ENCODE results near the gene NT5C1A. TPM values are rescaled to one million over a fixed set of nuclear protein-coding genes. Genes with fewer than 3 reads are reported as not detected.

NT5C1A gene
- total RNA-seq, 1 experiment from 2014 or later: not detected

- no peaks in the 10 kb centered on the region for H3K27me3 ChIP-seq (replicated peaks; ENCODE audit: insufficient read depth, low read depth, low read length, poor library complexity)
- H3K27ac ChIP-seq (ENCODE audit: low read depth, low read length, poor library complexity, severe bottlenecking): no peak overlapping the region
Observed at GRCh38 chr1:39643705-39644104, 28.2 kb downstream of the NT5C1A start.

GRCh38 chr1:39642796-39643195 is 29.1 kb downstream of the NT5C1A start:
- Histone ChIP-seq H3K4me1 (ENCODE audit: insufficient read depth, low read length, poor library complexity, severe bottlenecking) (peaks cover 10% of the 10 kb centered on the region), H3K36me3 (ENCODE audit: insufficient read depth, low read length, poor library complexity, severe bottlenecking) (no peaks in the 10 kb centered on the region), H3K27ac (ENCODE audit: low read depth, low read length, poor library complexity, severe bottlenecking) (no peak overlapping the region), H3K4me3 (ENCODE audit: low read depth, low read length, poor library complexity, severe bottlenecking) (no peak overlapping the region), H3K9me3 (ENCODE audit: low read depth, low read length, poor library complexity, severe bottlenecking) (no peaks in the 10 kb centered on the region), H3K27me3 (replicated peaks; ENCODE audit: insufficient read depth, low read depth, low read length, poor library complexity) (no peaks in the 10 kb centered on the region)
- POLR2A ChIA-PET (ENCODE audit: low non-redundant PET): no interaction called here
- DNase-seq (ENCODE audit: low spot score): no peak
- intact Hi-C loops (cut with micrococcal nuclease; ENCODE audit: unreplicated experiment): no loop called here
- BruUV-seq (replicated peaks): no TSS peak
- no peak for TF ChIP-seq EZH2 (IDR thresholded peaks at IDR 0.05; ENCODE audit: borderline replicate concordance, low read depth, low read length, poor library complexity, severe bottlenecking)
- TF ChIP-seq CTCF (conservative IDR thresholded peaks at IDR 0.05; ENCODE audit: low read depth, low read length): no peak
- CTCF ChIA-PET: no interaction called here

More at GRCh38 chr1:39643705-39644104, 28.2 kb downstream of the NT5C1A start:
- intact Hi-C loops (cut with micrococcal nuclease; ENCODE audit: unreplicated experiment): no loop called here
- Histone ChIP-seq H3K36me3 (ENCODE audit: insufficient read depth, low read length, poor library complexity, severe bottlenecking) (no peaks in the 10 kb centered on the region), H3K9me3 (ENCODE audit: low read depth, low read length, poor library complexity, severe bottlenecking) (no peaks in the 10 kb centered on the region), H3K4me1 (ENCODE audit: insufficient read depth, low read length, poor library complexity, severe bottlenecking) (peaks cover 10% of the 10 kb centered on the region), H3K4me3 (ENCODE audit: low read depth, low read length, poor library complexity, severe bottlenecking) (no peak overlapping the region)
- BruUV-seq (replicated peaks): no TSS peak
- TF ChIP-seq EZH2 (IDR thresholded peaks at IDR 0.05; ENCODE audit: borderline replicate concordance, low read depth, low read length, poor library complexity, severe bottlenecking): no peak
- no peak for TF ChIP-seq CTCF (conservative IDR thresholded peaks at IDR 0.05; ENCODE audit: low read depth, low read length)
- ChIA-PET CTCF (no interaction called here), POLR2A (ENCODE audit: low non-redundant PET) (no interaction called here)
- DNase-seq (ENCODE audit: low spot score): no peak

- BruUV-seq (replicated peaks): no TSS peak
- intact Hi-C loops (cut with micrococcal nuclease; ENCODE audit: unreplicated experiment): no loop called here
- no peak for DNase-seq (ENCODE audit: low spot score)
- Histone ChIP-seq H3K4me3 (ENCODE audit: low read depth, low read length, poor library complexity, severe bottlenecking) (no peak overlapping the region), H3K9me3 (ENCODE audit: low read depth, low read length, poor library complexity, severe bottlenecking) (no peaks in the 10 kb centered on the region), H3K36me3 (ENCODE audit: insufficient read depth, low read length, poor library complexity, severe bottlenecking) (no peaks in the 10 kb centered on the region), H3K27me3 (replicated peaks; ENCODE audit: insufficient read depth, low read depth, low read length, poor library complexity) (no peaks in the 10 kb centered on the region), H3K27ac (ENCODE audit: low read depth, low read length, poor library complexity, severe bottlenecking) (no peak overlapping the region), H3K4me1 (ENCODE audit: insufficient read depth, low read length, poor library complexity, severe bottlenecking) (peaks cover 2% of the 10 kb centered on the region)
- TF ChIP-seq EZH2 (IDR thresholded peaks at IDR 0.05; ENCODE audit: borderline replicate concordance, low read depth, low read length, poor library complexity, severe bottlenecking) (no peak), CTCF (conservative IDR thresholded peaks at IDR 0.05; ENCODE audit: low read depth, low read length) (no peak)
- ChIA-PET CTCF (interaction anchor here (0.6 kb wide), 1 partner anchor 1550 kb away, joined by 3 read pairs; no protein-coding TSS in a partner anchor), POLR2A (ENCODE audit: low non-redundant PET) (no interaction called here)
Observed at GRCh38 chr1:39640861-39641260, 31.0 kb downstream of the NT5C1A start.

Measured in A673 (cell line).